Posterior vena cava (tissue), 2 donors: ENCODE data around the gene CRMP1. TPM values are rescaled to one million over a fixed set of nuclear protein-coding genes. Genes with fewer than 3 reads are reported as not detected.

Source experiments
- DNase-seq: peaks from one replicate; pipeline ENCODE4 v3.0.0-alpha.2; 2020; ENCODE audit warnings: low spot score
- intact Hi-C, 2 donors: fragments of 100-400 bp; cut with DNase I; formaldehyde crosslinking; loops; one replicate each; pipeline versions ENCODE4 v1.14.1 to v1.14.2; 2022 to 2023
- total RNA-seq, 2 donors: library from RNA; stranded (reverse); fragmentation: NEBNext Ultra II Directional; extraction: Animal tissue kit (Norgen Biotek cat#: 25700); gene quantifications; one replicate each; pipeline ENCODE4 v1.2.1, GENCODE V29; 2021
- donor health status: DM: yes; HTN: yes; CAD: no.
- donor health status: DM: yes; HTN: yes; CAD: no.

CRMP1 gene
- total RNA-seq, 2 donors from 2014 or later = 0.81 to 2.0 TPM

GRCh38 chr4:5836943-5837342 lies 55.9 kb downstream of the CRMP1 start:
- intact Hi-C loops = no loop called here
- no peak for DNase-seq

GRCh38 chr4:5828005-5828391 lies 64.9 kb downstream of the CRMP1 start:
- intact Hi-C loops = no loop called here
- DNase-seq = peak; percentile 68

- peak; percentile 63 for DNase-seq
- intact Hi-C loops = no loop called here
Observed at GRCh38 chr4:5827108-5828004, 65.5 kb downstream of the CRMP1 start.

GRCh38 chr4:5826437-5827107 lies 66.3 kb downstream of the CRMP1 start:
- intact Hi-C loops = no loop called here
- peak; percentile 61 for DNase-seq

- DNase-seq = peak; percentile 35
- intact Hi-C loops = no loop called here
Observed at GRCh38 chr4:5825321-5826041, 67.4 kb downstream of the CRMP1 start.

GRCh38 chr4:5824635-5825034 lies 68.3 kb downstream of the CRMP1 start:
- intact Hi-C loops = no loop called here
- peak; percentile 22 for DNase-seq

- peak; percentile 35 for DNase-seq
- intact Hi-C loops = no loop called here
Observed at GRCh38 chr4:5824227-5824626, 68.7 kb downstream of the CRMP1 start.

- intact Hi-C loops = no loop called here
- DNase-seq = peak; percentile 30
Observed at GRCh38 chr4:5823542-5824211, 69.2 kb downstream of the CRMP1 start.

GRCh38 chr4:5822619-5823018 lies 70.3 kb downstream of the CRMP1 start:
- no peak for DNase-seq
- intact Hi-C loops = no loop called here

- DNase-seq = no peak
- intact Hi-C loops = no loop called here
Observed at GRCh38 chr4:5821665-5822358, 71.1 kb downstream of the CRMP1 start.

GRCh38 chr4:5816851-5817375 lies 76.0 kb downstream of the CRMP1 start:
- intact Hi-C loops = loop anchor here in 1 of 2 donors (10.0 kb wide), 1 partner anchor 822 kb away; no protein-coding TSS in a partner anchor
- DNase-seq = peak; percentile 61

- intact Hi-C loops = loop anchor here in 1 of 2 donors (10.0 kb wide), 1 partner anchor 821 kb away; no protein-coding TSS in a partner anchor
- DNase-seq = peak; percentile 37
Observed at GRCh38 chr4:5816101-5816500, 76.8 kb downstream of the CRMP1 start.

- peak; percentile 24 for DNase-seq
- intact Hi-C loops = loop anchor here in 1 of 2 donors (10.0 kb wide), 1 partner anchor 821 kb away; no protein-coding TSS in a partner anchor
Observed at GRCh38 chr4:5815641-5816040, 77.2 kb downstream of the CRMP1 start.

GRCh38 chr4:5814421-5814820 lies 78.5 kb downstream of the CRMP1 start:
- DNase-seq = peak; percentile 75
- intact Hi-C loops = loop anchor here in 1 of 2 donors (10.0 kb wide), 1 partner anchor 820 kb away; no protein-coding TSS in a partner anchor

GRCh38 chr4:5813882-5814255 lies 79.0 kb downstream of the CRMP1 start:
- DNase-seq = no peak

GRCh38 chr4:5812506-5813229 lies 80.2 kb downstream of the CRMP1 start:
- DNase-seq = peak; percentile 54
- intact Hi-C loops = loop anchor here in 1 of 2 donors (10.0 kb wide), 1 partner anchor 818 kb away; no protein-coding TSS in a partner anchor

More at GRCh38 chr4:5813882-5814255, 79.0 kb downstream of the CRMP1 start:
- intact Hi-C loops = loop anchor here in 1 of 2 donors (10.0 kb wide), 1 partner anchor 819 kb away; no protein-coding TSS in a partner anchor

- peak; percentile 62 for DNase-seq
- intact Hi-C loops = loop anchor here in 1 of 2 donors (10.0 kb wide), 1 partner anchor 817 kb away; no protein-coding TSS in a partner anchor
Observed at GRCh38 chr4:5812057-5812456, 80.8 kb downstream of the CRMP1 start.
